HepG2 (cell line): ENCODE results near the gene PHF13. TPM values are rescaled to one million over a fixed set of nuclear protein-coding genes. Genes with fewer than 3 reads are reported as not detected.
A peak's percentile ranks its signal among the peaks of the same experiment; 100 is the strongest.

Experiments used
- BRD4 ChIP-seq: sonication (generic); formaldehyde crosslinking; IDR thresholded peaks from 2 replicates; pipeline ENCODE4 v1.4.0; 2020; ENCODE audit warnings: missing genetic modification reagents
- ERF ChIP-seq: IDR thresholded peaks from 2 replicates; pipeline ENCODE4 v1.6.1; 2018; ENCODE audit warnings: missing biosample characterization, missing genetic modification reagents
- HDAC1 ChIP-seq: sonication (generic); formaldehyde crosslinking; IDR thresholded peaks from 2 replicates; pipeline ENCODE4 v1.5.1; 2020; ENCODE audit warnings: mild to moderate bottlenecking, missing genetic modification reagents
- ISX ChIP-seq: sonication (generic); formaldehyde crosslinking; conservative IDR thresholded peaks from 2 replicates; pipeline ENCODE4 v1.5.0; 2020; ENCODE audit warnings: missing genetic modification reagents
- KAT8 ChIP-seq: IDR thresholded peaks from 2 replicates; pipeline ENCODE4 v1.6.1; 2016; ENCODE audit warnings: missing genetic modification reagents, missing compliant biosample characterization
- KDM5B ChIP-seq: sonication (generic); formaldehyde crosslinking; IDR thresholded peaks from 2 replicates; pipeline ENCODE4 v1.4.0; 2020; ENCODE audit warnings: missing genetic modification reagents, mild to moderate bottlenecking, borderline replicate concordance
- MAZ ChIP-seq, 2 experiments: sonication (generic) in 1 of 2; formaldehyde crosslinking in 1 of 2; IDR thresholded peaks; 2 replicates each; pipeline versions ENCODE4 v1.5.0 to v1.6.1; 2012 to 2020; ENCODE audit warnings: low read depth in 2 of 2, mild to moderate bottlenecking in 2 of 2, borderline replicate concordance in 1 of 2, improper control_type of control experiment in 1 of 2, low read length in 1 of 2, missing genetic modification reagents in 1 of 2, moderate library complexity in 1 of 2
- NR2F6 ChIP-seq, 2 experiments: IDR thresholded peaks; 2 replicates each; pipeline ENCODE4 v1.6.1; 2016; ENCODE audit warnings: antibody characterized with exemption in 1 of 2, mild to moderate bottlenecking in 1 of 2
- PCBP1 ChIP-seq: fragments of 200-400 bp; formaldehyde crosslinking; IDR thresholded peaks from 2 replicates; pipeline ENCODE4 v1.6.1; 2017; ENCODE audit warnings: mild to moderate bottlenecking, low read depth, low read length, borderline replicate concordance
- RARA ChIP-seq: IDR thresholded peaks from 2 replicates; pipeline ENCODE4 v1.6.1; 2016; ENCODE audit warnings: missing genetic modification reagents, missing compliant biosample characterization
- ZFP1 ChIP-seq: IDR thresholded peaks from 2 replicates; pipeline ENCODE4 v1.6.1; 2016
- ZNF124 ChIP-seq: sonication (generic); formaldehyde crosslinking; IDR thresholded peaks from 2 replicates; pipeline ENCODE4 v1.4.0; 2020; ENCODE audit warnings: missing genetic modification reagents
- ZNF329 ChIP-seq: sonication (generic); formaldehyde crosslinking; IDR thresholded peaks from 2 replicates; pipeline ENCODE4 v1.9.0; 2021; ENCODE audit warnings: low read depth, mild to moderate bottlenecking, missing genetic modification reagents
- ZNF33B ChIP-seq: sonication (generic); formaldehyde crosslinking; IDR thresholded peaks from 2 replicates; pipeline ENCODE4 v1.5.1; 2020; ENCODE audit warnings: mild to moderate bottlenecking, missing genetic modification reagents
- polyA plus RNA-seq, 8 experiments: library from polyadenylated mRNA; depleted of rRNA in 3 of 8; stranded (reverse) in 7 of 8; unstranded in 1 of 8; fragments of >200 nt; fragmentation: Illumina TruSeq in 4 of 8; extraction: Trizol in 4 of 8; gene quantifications; 2 replicates each; pipeline versions ENCODE4 v1.2.1 to v1.2.3, GENCODE V29; 2011 to 2016; ENCODE audit warnings: low read depth in 4 of 8, missing spikeins in 1 of 8, mixed read lengths in 1 of 8; ENCODE audit not compliant: insufficient read depth in 1 of 8
- total RNA-seq, 5 experiments: library from RNA; depleted of rRNA; stranded (reverse); fragments of >200 nt; fragmentation: Illumina TruSeq; extraction: Trizol; gene quantifications; 2 replicates each; pipeline ENCODE4 v1.2.3, GENCODE V29; 2016; ENCODE audit warnings: low read depth in 1 of 5
- TF ChIP-seq, protein P1 (sequence below): IDR thresholded peaks from 2 replicates; pipeline ENCODE4 v1.6.1; 2016; ENCODE audit warnings: low read depth
- TF ChIP-seq, protein P2 (sequence below): sonication (generic); formaldehyde crosslinking; IDR thresholded peaks from 2 replicates; pipeline ENCODE4 v1.5.0; 2020; ENCODE audit warnings: mild to moderate bottlenecking, missing genetic modification reagents, borderline replicate concordance
- TF ChIP-seq, protein P3 (sequence below): sonication (generic); formaldehyde crosslinking; IDR thresholded peaks from 2 replicates; pipeline ENCODE4 v1.8.0; 2022; ENCODE audit warnings: missing genetic modification reagents, mild to moderate bottlenecking, inconsistent platforms, borderline replicate concordance
- TF ChIP-seq, protein P4 (sequence below): sonication (generic); formaldehyde crosslinking; conservative IDR thresholded peaks from 2 replicates; pipeline ENCODE4 v1.5.0; 2020; ENCODE audit warnings: missing genetic modification reagents
- TF ChIP-seq, protein P5 (sequence below): sonication (generic); formaldehyde crosslinking; IDR thresholded peaks from 2 replicates; pipeline ENCODE4 v1.5.1; 2020; ENCODE audit warnings: mild to moderate bottlenecking, missing genetic modification reagents, borderline replicate concordance
- TF ChIP-seq, protein P6 (sequence below): sonication (generic); formaldehyde crosslinking; IDR thresholded peaks from 2 replicates; pipeline ENCODE4 v1.4.0; 2020; ENCODE audit warnings: missing genetic modification reagents

PHF13 gene
- total and polyA plus RNA-seq, 2 of the 13 experiments (the other 11 are each of a cell fraction or from before 2014, with no cell fraction given): 4.7 to 7.4 TPM

DNA sequence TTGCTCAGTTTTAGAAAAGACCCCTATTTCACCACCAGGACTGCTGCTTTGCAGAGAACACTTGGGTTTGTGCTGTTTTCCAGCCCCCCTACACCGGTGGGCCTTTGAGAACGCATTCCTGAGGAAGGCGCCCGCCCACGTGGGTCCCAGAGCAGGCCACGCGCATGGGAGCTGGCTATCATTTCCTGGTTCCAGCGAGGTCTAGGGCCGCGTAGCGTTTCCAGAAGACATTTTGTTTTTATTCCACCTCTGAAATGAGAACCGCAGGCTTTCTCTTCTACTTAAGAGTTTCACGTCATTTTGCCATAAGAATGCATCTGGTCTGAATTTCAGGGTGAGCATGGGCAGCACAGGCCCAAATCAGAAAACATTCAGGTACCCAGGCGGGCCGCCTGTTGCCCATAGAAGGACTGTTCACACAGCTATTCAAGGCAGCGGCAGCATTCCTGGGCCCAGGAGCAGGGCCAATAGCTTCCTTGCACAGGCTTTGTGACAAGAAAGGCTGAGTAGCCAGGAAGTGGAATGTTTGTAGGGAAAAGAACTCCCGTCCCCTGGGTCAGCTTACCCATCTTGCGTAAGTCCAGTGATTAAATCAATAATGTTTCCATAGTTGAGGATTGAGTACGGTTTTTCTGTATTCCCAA lies 9.5 kb upstream of the PHF13 start (continued):
- no peak for TF ChIP-seq PCBP1
- TF ChIP-seq, protein P1, sequence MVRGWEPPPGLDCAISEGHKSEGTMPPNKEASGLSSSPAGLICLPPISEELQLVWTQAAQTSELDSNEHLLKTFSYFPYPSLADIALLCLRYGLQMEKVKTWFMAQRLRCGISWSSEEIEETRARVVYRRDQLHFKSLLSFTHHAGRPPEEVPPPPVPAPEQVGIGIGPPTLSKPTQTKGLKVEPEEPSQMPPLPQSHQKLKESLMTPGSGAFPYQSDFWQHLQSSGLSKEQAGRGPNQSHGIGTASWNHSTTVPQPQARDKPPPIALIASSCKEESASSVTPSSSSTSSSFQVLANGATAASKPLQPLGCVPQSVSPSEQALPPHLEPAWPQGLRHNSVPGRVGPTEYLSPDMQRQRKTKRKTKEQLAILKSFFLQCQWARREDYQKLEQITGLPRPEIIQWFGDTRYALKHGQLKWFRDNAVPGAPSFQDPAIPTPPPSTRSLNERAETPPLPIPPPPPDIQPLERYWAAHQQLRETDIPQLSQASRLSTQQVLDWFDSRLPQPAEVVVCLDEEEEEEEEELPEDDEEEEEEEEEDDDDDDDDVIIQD (CRISPR knock-in tag): 0 out of 2 replicates have a peak, but pooled peaks have one; percentile 18
- no peak for TF ChIP-seq ZNF329 (CRISPR knock-in tag)
- TF ChIP-seq ERF (CRISPR knock-in tag): peak; percentile 81
- no peak for TF ChIP-seq MAZ (IDR thresholded peaks at IDR 0.05; ENCODE audit: borderline replicate concordance, low read depth, low read length)
- TF ChIP-seq MAZ (CRISPR knock-in tag; IDR thresholded peaks at IDR 0.05; ENCODE audit: low read depth): 0 out of 2 replicates have a peak, but pooled peaks have one; percentile 30
- TF ChIP-seq ZFP1 (CRISPR knock-in tag): no peak
- TF ChIP-seq ISX (CRISPR knock-in tag): no peak
- peak; percentile 76 for TF ChIP-seq KAT8 (CRISPR knock-in tag)
- TF ChIP-seq ZNF124 (CRISPR knock-in tag): peak; percentile 77; the same call in 1 of the 2 replicates
- TF ChIP-seq KDM5B (CRISPR knock-in tag): peak; percentile 89
- peak; percentile 51; the same call in 1 of the 2 replicates for TF ChIP-seq BRD4 (CRISPR knock-in tag)
- TF ChIP-seq ZNF33B (CRISPR knock-in tag): no peak
- TF ChIP-seq HDAC1 (CRISPR knock-in tag): peak; percentile 46; the same call in 1 of the 2 replicates
- 0 out of 2 replicates have a peak, but pooled peaks have one; percentile 33 for TF ChIP-seq NR2F6 (IDR thresholded peaks at IDR 0.05)
- TF ChIP-seq NR2F6 (CRISPR knock-in tag; IDR thresholded peaks at IDR 0.05): 0 out of 2 replicates have a peak, but pooled peaks have one; percentile 32
- peak; percentile 72 for TF ChIP-seq RARA
- TF ChIP-seq, protein P2, sequence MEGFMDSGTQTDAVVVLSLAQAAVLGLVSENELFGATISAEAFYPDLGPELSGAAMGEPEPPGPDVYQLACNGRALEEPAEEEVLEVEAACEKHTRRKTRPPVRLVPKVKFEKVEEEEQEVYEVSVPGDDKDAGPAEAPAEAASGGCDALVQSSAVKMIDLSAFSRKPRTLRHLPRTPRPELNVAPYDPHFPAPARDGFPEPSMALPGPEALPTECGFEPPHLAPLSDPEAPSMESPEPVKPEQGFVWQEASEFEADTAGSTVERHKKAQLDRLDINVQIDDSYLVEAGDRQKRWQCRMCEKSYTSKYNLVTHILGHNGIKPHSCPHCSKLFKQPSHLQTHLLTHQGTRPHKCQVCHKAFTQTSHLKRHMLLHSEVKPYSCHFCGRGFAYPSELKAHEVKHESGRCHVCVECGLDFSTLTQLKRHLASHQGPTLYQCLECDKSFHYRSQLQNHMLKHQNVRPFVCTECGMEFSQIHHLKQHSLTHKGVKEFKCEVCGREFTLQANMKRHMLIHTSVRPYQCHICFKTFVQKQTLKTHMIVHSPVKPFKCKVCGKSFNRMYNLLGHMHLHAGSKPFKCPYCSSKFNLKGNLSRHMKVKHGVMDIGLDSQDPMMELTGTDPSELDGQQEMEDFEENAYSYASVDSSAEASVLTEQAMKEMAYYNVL: peak; percentile 64; the same call in 1 of the 2 replicates
- TF ChIP-seq, protein P3, sequence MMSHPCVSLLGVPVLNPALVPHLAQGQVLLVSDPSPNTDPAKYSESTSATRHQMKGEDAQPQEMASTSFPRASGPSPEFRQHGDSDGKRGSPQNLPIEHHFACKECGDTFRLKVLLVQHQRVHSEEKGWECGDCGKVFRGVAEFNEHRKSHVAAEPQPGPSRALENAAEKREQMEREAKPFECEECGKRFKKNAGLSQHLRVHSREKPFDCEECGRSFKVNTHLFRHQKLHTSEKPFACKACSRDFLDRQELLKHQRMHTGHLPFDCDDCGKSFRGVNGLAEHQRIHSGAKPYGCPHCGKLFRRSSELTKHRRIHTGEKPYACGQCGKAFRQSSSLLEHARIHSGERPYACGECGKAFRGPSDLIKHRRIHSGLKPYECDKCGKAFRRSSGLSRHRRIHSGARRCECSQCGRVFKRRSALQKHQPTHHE (CRISPR knock-in tag): no peak; the same call in 1 of the 2 replicates
- TF ChIP-seq, protein P4, sequence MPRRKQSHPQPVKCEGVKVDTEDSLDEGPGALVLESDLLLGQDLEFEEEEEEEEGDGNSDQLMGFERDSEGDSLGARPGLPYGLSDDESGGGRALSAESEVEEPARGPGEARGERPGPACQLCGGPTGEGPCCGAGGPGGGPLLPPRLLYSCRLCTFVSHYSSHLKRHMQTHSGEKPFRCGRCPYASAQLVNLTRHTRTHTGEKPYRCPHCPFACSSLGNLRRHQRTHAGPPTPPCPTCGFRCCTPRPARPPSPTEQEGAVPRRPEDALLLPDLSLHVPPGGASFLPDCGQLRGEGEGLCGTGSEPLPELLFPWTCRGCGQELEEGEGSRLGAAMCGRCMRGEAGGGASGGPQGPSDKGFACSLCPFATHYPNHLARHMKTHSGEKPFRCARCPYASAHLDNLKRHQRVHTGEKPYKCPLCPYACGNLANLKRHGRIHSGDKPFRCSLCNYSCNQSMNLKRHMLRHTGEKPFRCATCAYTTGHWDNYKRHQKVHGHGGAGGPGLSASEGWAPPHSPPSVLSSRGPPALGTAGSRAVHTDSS (CRISPR knock-in tag): no peak
- TF ChIP-seq, protein P5, sequence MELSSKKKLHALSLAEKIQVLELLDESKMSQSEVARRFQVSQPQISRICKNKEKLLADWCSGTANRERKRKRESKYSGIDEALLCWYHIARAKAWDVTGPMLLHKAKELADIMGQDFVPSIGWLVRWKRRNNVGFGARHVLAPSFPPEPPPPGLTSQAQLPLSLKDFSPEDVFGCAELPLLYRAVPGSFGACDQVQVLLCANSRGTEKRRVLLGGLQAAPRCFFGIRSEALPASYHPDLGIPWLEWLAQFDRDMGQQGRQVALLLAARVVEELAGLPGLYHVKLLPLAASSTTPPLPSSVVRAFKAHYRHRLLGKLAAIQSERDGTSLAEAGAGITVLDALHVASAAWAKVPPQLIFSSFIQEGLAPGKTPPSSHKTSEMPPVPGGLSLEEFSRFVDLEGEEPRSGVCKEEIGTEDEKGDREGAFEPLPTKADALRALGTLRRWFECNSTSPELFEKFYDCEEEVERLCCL (CRISPR knock-in tag): 0 out of 2 replicates have a peak, but pooled peaks have one; percentile 54
- TF ChIP-seq, protein P6, sequence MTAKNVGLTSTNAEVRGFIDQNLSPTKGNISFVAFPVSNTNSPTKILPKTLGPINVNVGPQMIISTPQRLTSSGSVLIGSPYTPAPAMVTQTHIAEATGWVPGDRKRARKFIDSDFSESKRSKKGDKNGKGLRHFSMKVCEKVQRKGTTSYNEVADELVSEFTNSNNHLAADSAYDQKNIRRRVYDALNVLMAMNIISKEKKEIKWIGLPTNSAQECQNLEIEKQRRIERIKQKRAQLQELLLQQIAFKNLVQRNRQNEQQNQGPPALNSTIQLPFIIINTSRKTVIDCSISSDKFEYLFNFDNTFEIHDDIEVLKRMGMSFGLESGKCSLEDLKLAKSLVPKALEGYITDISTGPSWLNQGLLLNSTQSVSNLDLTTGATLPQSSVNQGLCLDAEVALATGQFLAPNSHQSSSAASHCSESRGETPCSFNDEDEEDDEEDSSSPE (CRISPR knock-in tag): peak; percentile 58
